CD4-positive, alpha-beta T cell treated with Interleukin-15 for 4 hours (primary cell): ENCODE data around the gene GNAI1.

Experiments
- DNase-seq: peaks from one replicate; pipeline ENCODE4 v3.0.0-alpha.2; 2020; ENCODE audit warnings: low spot score

Gene GNAI1

DNA sequence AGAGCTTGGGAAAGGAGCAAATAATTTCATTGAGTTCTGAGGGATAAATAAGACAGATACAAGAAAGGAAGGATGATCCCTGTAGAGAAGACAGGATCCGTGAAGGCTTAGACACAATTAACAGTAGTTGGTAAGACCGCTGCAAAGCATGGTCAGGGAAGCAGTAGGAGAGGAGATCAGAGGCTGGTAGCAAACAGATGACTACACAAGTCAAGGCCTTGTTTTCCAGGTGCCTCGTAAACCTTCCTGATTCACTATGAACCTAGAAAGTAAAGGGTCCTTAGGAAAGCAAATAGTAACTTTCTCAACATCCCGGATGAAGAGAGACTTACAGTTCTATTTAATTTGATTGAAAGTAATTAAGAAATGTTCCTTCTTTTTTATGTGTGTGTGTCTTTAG, 118.6 kb downstream of the GNAI1 start:
- DNase-seq, result no peak

DNA sequence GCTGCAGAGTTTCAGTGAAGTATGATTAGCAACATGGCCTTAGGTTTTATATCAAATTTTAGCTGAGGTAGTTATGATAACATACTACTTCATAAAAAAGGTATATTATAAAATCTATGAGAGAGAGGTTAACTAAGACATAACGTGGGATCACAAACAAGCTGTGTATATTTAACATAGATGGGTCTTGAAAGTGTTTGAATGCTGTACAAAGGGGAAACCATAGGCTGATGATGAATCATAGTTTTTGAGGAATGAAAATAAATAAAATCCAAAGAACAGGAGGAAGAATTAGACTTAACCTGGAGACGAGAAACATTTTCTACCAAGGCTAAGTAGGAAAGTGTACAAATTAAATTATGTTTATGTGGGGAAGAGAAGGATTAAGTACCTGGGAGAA, 119.0 kb downstream of the GNAI1 start:
- no peak for DNase-seq

DNA sequence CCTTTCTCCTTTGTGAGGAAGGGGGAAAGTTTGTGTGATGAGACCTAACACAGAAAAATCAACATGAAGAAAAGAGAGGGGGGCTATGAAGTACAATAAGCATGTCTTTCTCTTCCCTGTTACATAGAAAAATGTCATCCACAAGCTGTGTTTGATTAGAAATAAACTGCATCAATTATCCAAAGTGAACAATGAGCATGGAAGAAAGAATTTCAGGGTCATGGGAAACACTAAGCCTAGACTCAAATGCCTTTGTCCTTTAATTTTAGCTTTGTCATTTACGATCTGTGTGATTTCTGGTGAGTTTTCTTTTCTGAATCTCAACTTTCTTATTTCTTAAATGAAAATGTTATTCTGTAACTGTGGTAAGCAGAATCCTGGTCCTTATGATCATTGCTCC, 121.0 kb downstream of the GNAI1 start:
- no peak for DNase-seq

DNA sequence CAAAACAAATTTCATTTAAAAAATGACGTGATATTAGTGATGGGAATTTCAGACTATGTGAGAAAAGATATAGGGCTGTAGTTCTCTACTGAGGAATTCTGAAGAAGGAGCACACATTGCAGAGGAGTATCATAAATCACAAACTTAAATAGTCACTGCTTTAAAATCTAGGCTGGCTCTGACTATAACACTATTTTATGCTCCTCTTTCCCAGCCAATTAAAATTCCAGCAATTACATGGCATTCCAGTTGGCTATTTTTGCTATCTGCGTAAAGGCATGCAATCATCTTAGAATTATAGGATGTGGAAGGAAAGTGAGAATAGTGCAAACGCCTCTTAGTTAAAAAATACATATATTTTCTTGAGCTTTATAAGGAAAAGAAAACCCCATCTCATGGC, 123.1 kb downstream of the GNAI1 start:
- no peak for DNase-seq

DNA sequence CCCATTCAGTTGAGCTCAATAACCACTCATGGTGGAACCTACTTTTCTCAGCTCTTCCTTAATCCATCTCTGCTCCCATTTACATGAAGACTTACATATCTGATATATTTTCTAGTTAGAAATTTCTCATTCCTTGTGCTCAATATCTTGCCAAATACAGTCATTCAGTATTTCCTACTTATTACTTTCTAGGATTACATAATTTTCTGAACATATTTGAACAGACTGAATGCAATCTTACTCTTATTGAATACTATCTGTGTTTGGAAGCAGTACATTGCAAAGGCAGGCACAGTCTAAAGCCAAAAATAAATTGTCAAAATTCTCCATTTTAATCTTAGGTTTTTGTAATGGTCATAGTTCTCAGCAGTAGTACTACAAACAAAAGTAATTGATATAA, 126.0 kb downstream of the GNAI1 start:
- DNase-seq, result no peak

DNA sequence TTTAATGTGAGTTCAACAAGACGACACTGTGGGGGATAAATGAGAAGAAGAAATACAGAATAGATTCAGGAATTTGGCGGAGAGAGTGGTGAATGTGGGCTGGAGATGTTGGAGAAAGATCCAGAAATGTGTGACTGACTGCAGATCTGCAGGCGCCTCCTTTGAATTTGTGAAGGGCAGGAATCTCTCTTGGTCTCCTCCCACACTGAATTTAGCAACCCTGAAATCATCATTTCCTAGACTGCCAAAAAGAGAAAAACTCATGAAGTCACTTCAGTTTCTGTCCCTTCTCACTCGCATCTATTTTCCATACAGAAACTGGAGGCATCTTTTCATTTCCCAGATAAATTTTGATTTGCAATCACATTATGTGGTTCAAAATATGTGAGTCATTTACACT, 128.7 kb downstream of the GNAI1 start:
- DNase-seq, result no peak

DNA sequence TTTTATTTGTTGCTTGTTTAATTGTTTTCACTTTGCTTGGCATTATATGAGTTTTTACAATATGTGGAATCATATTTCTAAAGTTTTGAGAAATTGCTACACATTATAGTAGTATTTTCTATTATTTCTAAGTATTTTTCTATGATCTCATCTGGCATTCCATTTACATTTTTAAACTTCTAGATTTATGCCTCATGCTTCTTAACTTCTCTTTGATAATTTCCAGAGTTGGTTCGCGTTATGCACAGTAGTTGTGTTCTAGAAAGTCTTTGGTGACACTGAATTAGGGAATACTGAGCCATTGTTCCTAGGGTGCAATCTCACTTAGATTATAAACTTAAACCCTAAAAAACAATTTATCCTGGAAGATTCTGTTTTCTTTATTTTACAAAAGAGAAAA, 129.2 kb downstream of the GNAI1 start:
- no peak for DNase-seq

DNA sequence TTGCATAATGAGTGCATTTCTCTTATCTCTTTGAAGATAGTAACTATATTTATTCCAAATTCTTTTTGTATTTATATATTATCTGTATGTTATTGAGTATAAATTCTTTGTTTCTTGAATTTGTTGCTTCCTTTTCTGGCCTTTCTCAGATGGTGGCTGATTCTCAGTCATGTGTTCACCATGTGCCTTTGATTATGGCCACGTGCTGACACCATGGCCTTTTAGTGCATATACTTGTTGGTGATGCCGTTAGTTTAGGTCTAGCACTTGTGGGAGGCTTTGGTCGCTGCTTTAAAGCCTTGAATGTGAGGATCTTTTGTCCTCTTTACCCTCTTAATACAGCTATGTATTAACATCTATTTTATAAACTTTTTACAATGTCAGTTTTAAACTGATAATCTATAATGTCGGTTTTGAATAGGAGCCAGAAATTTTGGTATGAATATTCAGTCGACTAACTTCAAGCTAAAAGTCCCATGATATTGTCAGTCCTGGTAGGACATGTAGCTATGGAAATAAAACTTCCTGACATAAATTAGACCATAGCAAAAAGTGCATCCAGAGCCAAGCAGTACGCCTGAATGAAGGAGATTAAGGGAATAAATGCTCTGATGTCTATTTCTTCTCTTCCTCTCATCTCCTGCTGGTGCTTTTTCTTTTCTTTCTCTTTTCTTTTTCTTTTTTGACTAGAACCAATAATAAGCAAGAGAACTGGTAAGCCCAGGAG, 130.3 kb downstream of the GNAI1 start:
- DNase-seq, result no peak

DNA sequence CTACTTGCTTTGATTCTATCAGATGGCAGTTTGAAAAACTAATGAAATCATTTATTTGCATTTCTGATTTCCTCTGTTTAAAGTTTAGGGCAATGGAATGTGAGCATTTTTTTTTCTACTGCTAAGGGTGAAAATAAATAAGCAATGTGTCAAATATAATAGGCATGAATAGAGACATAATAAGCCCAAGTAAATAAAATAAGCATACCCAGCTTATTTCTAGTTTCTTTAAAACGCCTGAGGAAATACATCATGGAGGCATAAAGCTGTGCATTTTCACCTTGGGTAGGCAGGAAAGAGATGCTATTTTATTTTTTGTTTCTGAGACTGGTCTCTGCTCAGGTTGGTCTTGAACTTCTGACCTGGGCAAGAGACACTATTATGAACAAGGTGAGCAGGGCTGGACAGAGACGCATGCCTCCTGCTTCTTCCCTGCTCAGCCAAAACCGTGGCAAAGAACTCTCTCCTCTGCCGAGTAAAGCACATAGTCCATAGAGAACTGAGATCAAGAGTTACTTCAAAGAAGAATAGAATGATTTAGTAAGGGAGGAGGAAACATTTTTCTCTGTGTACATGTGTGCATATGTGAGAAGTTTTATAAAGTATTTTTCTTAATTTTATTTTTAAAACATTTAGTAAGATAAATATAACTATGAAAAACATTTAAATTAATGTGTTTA, 138.1 kb downstream of the GNAI1 start:
- DNase-seq, result no peak

DNA sequence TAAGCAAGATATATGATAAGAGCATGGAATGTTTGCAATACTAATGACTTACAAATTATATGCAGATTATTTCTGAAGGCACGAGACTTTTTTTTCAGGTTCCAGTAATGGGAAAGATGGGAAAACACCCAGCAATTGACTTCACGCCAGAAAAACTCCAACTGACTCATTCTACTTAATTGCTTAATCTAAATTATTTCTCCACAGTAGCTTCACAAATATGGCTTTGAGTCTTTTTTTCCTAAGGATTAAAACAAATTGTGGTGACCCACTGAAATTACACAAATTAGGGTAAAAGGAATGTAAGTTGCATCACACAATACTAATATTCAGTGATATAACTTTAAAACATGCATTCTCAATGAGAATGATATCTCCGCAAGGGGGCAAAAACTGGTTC, 138.7 kb downstream of the GNAI1 start:
- DNase-seq, result no peak

DNA sequence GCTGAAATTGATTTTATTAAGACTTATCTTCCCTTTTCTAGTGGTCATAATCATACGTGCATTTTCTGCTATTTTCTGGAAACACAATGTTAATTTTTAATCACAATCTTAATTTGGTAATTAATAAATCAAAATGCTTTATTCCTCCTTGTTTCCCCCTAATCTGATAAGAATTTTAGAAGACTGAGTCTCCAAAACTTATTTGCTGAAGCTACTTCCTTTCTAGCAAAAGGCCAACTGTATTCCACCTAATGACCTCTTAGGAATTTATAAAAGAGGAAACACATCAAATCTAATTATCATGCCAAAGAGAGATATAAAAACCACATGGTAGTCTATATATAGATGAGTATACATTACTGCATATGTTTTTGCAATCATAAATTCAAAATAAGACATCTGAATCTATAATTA, 140.6 kb downstream of the GNAI1 start:
- no peak for DNase-seq
